Activated CD4-positive, alpha-beta memory T cell treated with anti-CD3 and anti-CD28 coated beads for 36 hours (primary cell): ENCODE measurements around the gene BCL11A. TPM values are rescaled to one million over a fixed set of nuclear protein-coding genes. Genes with fewer than 3 reads are reported as not detected.

Experiments used
- CTCF ChIA-PET: fragments of 350-600 bp; sonication (Branson Sonifier 250); formaldehyde crosslinking; loops from one replicate; lab custom pipeline; 2021; ENCODE audit warnings: antibody characterized with exemption, inconsistent platforms; lab: Charles Lee
- POLR2A ChIA-PET: fragments of 350-600 bp; sonication (Branson Sonifier 250); formaldehyde crosslinking; loops from one replicate; lab custom pipeline; 2021; ENCODE audit warnings: antibody characterized with exemption; lab: Charles Lee
- DNase-seq: peaks from one replicate; pipeline ENCODE4 v3.0.0-alpha.2; 2020
- H3K27ac Mint-ChIP-seq: one replicate; pipeline ENCODE4 v1.8.0; 2021; ENCODE audit warnings: mixed read lengths
- H3K27me3 Mint-ChIP-seq: one replicate; pipeline ENCODE4 v1.8.0; 2021; ENCODE audit warnings: mixed read lengths
- H3K36me3 Mint-ChIP-seq: one replicate; pipeline ENCODE4 v1.8.0; 2021; ENCODE audit warnings: mixed read lengths
- H3K4me1 Mint-ChIP-seq: one replicate; pipeline ENCODE4 v1.8.0; 2021; ENCODE audit warnings: low read depth, mixed read lengths
- H3K4me3 Mint-ChIP-seq: one replicate; pipeline ENCODE4 v1.8.0; 2021; ENCODE audit warnings: mild to moderate bottlenecking, mixed read lengths
- H3K9me3 Mint-ChIP-seq: one replicate; pipeline ENCODE4 v1.8.0; 2021; ENCODE audit warnings: mixed read lengths
- intact Hi-C: fragments of 100-400 bp; cut with micrococcal nuclease; formaldehyde crosslinking; loops from one replicate; pipeline ENCODE4 v1.15.1; 2023
- total RNA-seq, 2 experiments: library from RNA; stranded (reverse); gene quantifications; one replicate each; pipeline ENCODE4 v1.2.3, GENCODE V29; 2021

The BCL11A gene
- total RNA-seq, 2 experiments from 2014 or later = not detected

GRCh38 chr2:60416221-60417008 is 137.0 kb downstream of the BCL11A start:
- DNase-seq = no peak
- CTCF ChIA-PET = no interaction called here

GRCh38 chr2:60415814-60416213 is 137.6 kb downstream of the BCL11A start:
- H3K4me1 Mint-ChIP-seq = no peaks in the 10 kb centered on the region
- no peaks in the 10 kb centered on the region for H3K9me3 Mint-ChIP-seq
- no peak for DNase-seq
- intact Hi-C loops = no loop called here
- no peak overlapping the region for H3K27ac Mint-ChIP-seq
- CTCF ChIA-PET = no interaction called here
- no peak overlapping the region for H3K4me3 Mint-ChIP-seq
- POLR2A ChIA-PET = no interaction called here
- H3K36me3 Mint-ChIP-seq = no peaks in the 10 kb centered on the region
- peaks cover 6% of the 10 kb centered on the region for H3K27me3 Mint-ChIP-seq

More at GRCh38 chr2:60416221-60417008, 137.0 kb downstream of the BCL11A start:
- Mint-ChIP-seq H3K4me3 (no peak overlapping the region), H3K36me3 (no peaks in the 10 kb centered on the region), H3K27ac (no peak overlapping the region), H3K27me3 (peaks cover 4% of the 10 kb centered on the region), H3K4me1 (no peaks in the 10 kb centered on the region), H3K9me3 (no peaks in the 10 kb centered on the region)
- POLR2A ChIA-PET = no interaction called here
- intact Hi-C loops = no loop called here

- DNase-seq = no peak
- H3K9me3 Mint-ChIP-seq = no peaks in the 10 kb centered on the region
- H3K4me3 Mint-ChIP-seq = no peak overlapping the region
- peaks cover 6% of the 10 kb centered on the region for H3K27me3 Mint-ChIP-seq
- ChIA-PET POLR2A (no interaction called here), CTCF (no interaction called here)
- no peaks in the 10 kb centered on the region for H3K4me1 Mint-ChIP-seq
- no peaks in the 10 kb centered on the region for H3K36me3 Mint-ChIP-seq
- intact Hi-C loops = no loop called here
- H3K27ac Mint-ChIP-seq = no peak overlapping the region
Observed at GRCh38 chr2:60414495-60415138, 138.8 kb downstream of the BCL11A start.

GRCh38 chr2:60413814-60414168 is 139.7 kb downstream of the BCL11A start:
- no peak overlapping the region for H3K27ac Mint-ChIP-seq
- no peak overlapping the region for H3K4me3 Mint-ChIP-seq
- peaks cover 6% of the 10 kb centered on the region for H3K27me3 Mint-ChIP-seq
- intact Hi-C loops = no loop called here
- H3K36me3 Mint-ChIP-seq = no peaks in the 10 kb centered on the region
- no peak for DNase-seq
- H3K9me3 Mint-ChIP-seq = no peaks in the 10 kb centered on the region
- ChIA-PET POLR2A (no interaction called here), CTCF (no interaction called here)
- H3K4me1 Mint-ChIP-seq = no peaks in the 10 kb centered on the region

GRCh38 chr2:60413069-60413813 is 140.2 kb downstream of the BCL11A start:
- POLR2A ChIA-PET = no interaction called here
- no peak overlapping the region for H3K27ac Mint-ChIP-seq
- H3K9me3 Mint-ChIP-seq = no peaks in the 10 kb centered on the region
- CTCF ChIA-PET = no interaction called here
- peaks cover 6% of the 10 kb centered on the region for H3K27me3 Mint-ChIP-seq
- no peak overlapping the region for H3K4me3 Mint-ChIP-seq
- H3K36me3 Mint-ChIP-seq = no peaks in the 10 kb centered on the region
- no peaks in the 10 kb centered on the region for H3K4me1 Mint-ChIP-seq
- DNase-seq = no peak
- intact Hi-C loops = no loop called here

GRCh38 chr2:60412620-60413019 is 140.8 kb downstream of the BCL11A start:
- CTCF ChIA-PET = no interaction called here
- Mint-ChIP-seq H3K4me1 (no peaks in the 10 kb centered on the region), H3K27me3 (peaks cover 6% of the 10 kb centered on the region), H3K4me3 (no peak overlapping the region), H3K9me3 (no peaks in the 10 kb centered on the region), H3K36me3 (no peaks in the 10 kb centered on the region), H3K27ac (no peak overlapping the region)
- DNase-seq = no peak
- intact Hi-C loops = no loop called here
- POLR2A ChIA-PET = no interaction called here

GRCh38 chr2:60412027-60412426 is 141.4 kb downstream of the BCL11A start:
- no peak overlapping the region for H3K4me3 Mint-ChIP-seq
- ChIA-PET CTCF (no interaction called here), POLR2A (no interaction called here)
- no peak for DNase-seq
- H3K36me3 Mint-ChIP-seq = no peaks in the 10 kb centered on the region
- H3K4me1 Mint-ChIP-seq = no peaks in the 10 kb centered on the region
- intact Hi-C loops = no loop called here
- no peaks in the 10 kb centered on the region for H3K9me3 Mint-ChIP-seq
- H3K27ac Mint-ChIP-seq = no peak overlapping the region
- peaks cover 6% of the 10 kb centered on the region for H3K27me3 Mint-ChIP-seq

GRCh38 chr2:60411295-60411694 is 142.2 kb downstream of the BCL11A start:
- Mint-ChIP-seq H3K9me3 (no peaks in the 10 kb centered on the region), H3K27ac (no peak overlapping the region), H3K4me1 (no peaks in the 10 kb centered on the region), H3K4me3 (no peak overlapping the region), H3K36me3 (no peaks in the 10 kb centered on the region), H3K27me3 (peaks cover 6% of the 10 kb centered on the region)
- POLR2A ChIA-PET = no interaction called here
- intact Hi-C loops = no loop called here
- CTCF ChIA-PET = no interaction called here
- DNase-seq = no peak

- H3K4me1 Mint-ChIP-seq = no peaks in the 10 kb centered on the region
- no peak for DNase-seq
- no peaks in the 10 kb centered on the region for H3K9me3 Mint-ChIP-seq
- peaks cover 7% of the 10 kb centered on the region for H3K27me3 Mint-ChIP-seq
- no peaks in the 10 kb centered on the region for H3K36me3 Mint-ChIP-seq
- no peak overlapping the region for H3K4me3 Mint-ChIP-seq
- ChIA-PET CTCF (no interaction called here), POLR2A (no interaction called here)
- no peak overlapping the region for H3K27ac Mint-ChIP-seq
- intact Hi-C loops = no loop called here
Observed at GRCh38 chr2:60410456-60411146, 142.9 kb downstream of the BCL11A start.

- Mint-ChIP-seq H3K9me3 (no peaks in the 10 kb centered on the region), H3K36me3 (no peaks in the 10 kb centered on the region)
Observed at GRCh38 chr2:60409531-60409871, 144.0 kb downstream of the BCL11A start.

GRCh38 chr2:60408811-60409530 is 144.5 kb downstream of the BCL11A start:
- no peak overlapping the region for H3K4me3 Mint-ChIP-seq
- H3K27me3 Mint-ChIP-seq = peaks cover 7% of the 10 kb centered on the region
- POLR2A ChIA-PET = no interaction called here
- no peak overlapping the region for H3K27ac Mint-ChIP-seq
- no peaks in the 10 kb centered on the region for H3K36me3 Mint-ChIP-seq
- no peaks in the 10 kb centered on the region for H3K4me1 Mint-ChIP-seq
- CTCF ChIA-PET = no interaction called here
- intact Hi-C loops = no loop called here
- no peaks in the 10 kb centered on the region for H3K9me3 Mint-ChIP-seq
- no peak for DNase-seq

More at GRCh38 chr2:60409531-60409871, 144.0 kb downstream of the BCL11A start:
- Mint-ChIP-seq H3K27ac (no peak overlapping the region), H3K4me3 (no peak overlapping the region), H3K27me3 (peaks cover 7% of the 10 kb centered on the region), H3K4me1 (no peaks in the 10 kb centered on the region)
- ChIA-PET POLR2A (no interaction called here), CTCF (no interaction called here)
- intact Hi-C loops = no loop called here
- DNase-seq = no peak

- H3K27me3 Mint-ChIP-seq = peaks cover 7% of the 10 kb centered on the region
- no peak overlapping the region for H3K27ac Mint-ChIP-seq
- DNase-seq = no peak
- no peaks in the 10 kb centered on the region for H3K4me1 Mint-ChIP-seq
- H3K36me3 Mint-ChIP-seq = no peaks in the 10 kb centered on the region
- CTCF ChIA-PET = no interaction called here
- intact Hi-C loops = no loop called here
- H3K4me3 Mint-ChIP-seq = no peak overlapping the region
- H3K9me3 Mint-ChIP-seq = no peaks in the 10 kb centered on the region
- POLR2A ChIA-PET = no interaction called here
Observed at GRCh38 chr2:60408207-60408606, 145.2 kb downstream of the BCL11A start.
